ENCODE results near the gene BATF.

The BATF gene

DNA sequence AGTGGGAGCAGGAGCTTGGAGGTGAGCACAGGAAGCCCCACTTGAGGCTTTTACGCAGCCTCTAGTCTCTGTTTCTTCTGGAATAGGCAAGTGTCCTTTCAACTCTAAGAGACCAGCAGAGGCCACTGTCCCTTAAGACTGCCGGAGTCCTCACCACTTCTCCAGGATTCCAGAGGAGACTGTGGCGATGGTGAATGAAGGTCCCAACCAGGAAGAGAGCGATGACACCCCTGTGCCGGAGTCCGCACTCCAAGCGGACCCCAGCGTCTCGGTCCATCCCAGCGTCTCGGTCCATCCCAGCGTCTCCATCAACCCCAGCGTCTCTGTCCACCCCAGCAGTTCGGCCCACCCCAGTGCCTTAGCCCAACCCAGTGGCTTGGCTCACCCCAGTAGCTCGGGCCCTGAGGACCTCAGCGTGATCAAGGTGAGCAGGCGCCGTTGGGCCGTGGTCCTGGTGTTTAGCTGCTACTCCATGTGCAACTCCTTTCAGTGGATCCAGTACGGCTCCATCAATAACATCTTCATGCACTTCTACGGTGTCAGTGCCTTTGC, 56.6 kb downstream of the BATF start:
- no peak for DNase-seq (ENCODE audit: low read depth)
- TF ChIP-seq, protein P1, sequence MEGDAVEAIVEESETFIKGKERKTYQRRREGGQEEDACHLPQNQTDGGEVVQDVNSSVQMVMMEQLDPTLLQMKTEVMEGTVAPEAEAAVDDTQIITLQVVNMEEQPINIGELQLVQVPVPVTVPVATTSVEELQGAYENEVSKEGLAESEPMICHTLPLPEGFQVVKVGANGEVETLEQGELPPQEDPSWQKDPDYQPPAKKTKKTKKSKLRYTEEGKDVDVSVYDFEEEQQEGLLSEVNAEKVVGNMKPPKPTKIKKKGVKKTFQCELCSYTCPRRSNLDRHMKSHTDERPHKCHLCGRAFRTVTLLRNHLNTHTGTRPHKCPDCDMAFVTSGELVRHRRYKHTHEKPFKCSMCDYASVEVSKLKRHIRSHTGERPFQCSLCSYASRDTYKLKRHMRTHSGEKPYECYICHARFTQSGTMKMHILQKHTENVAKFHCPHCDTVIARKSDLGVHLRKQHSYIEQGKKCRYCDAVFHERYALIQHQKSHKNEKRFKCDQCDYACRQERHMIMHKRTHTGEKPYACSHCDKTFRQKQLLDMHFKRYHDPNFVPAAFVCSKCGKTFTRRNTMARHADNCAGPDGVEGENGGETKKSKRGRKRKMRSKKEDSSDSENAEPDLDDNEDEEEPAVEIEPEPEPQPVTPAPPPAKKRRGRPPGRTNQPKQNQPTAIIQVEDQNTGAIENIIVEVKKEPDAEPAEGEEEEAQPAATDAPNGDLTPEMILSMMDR (conservative IDR thresholded peaks at IDR 0.05; ENCODE audit: low read depth, low read length): peak; percentile 40

DNA sequence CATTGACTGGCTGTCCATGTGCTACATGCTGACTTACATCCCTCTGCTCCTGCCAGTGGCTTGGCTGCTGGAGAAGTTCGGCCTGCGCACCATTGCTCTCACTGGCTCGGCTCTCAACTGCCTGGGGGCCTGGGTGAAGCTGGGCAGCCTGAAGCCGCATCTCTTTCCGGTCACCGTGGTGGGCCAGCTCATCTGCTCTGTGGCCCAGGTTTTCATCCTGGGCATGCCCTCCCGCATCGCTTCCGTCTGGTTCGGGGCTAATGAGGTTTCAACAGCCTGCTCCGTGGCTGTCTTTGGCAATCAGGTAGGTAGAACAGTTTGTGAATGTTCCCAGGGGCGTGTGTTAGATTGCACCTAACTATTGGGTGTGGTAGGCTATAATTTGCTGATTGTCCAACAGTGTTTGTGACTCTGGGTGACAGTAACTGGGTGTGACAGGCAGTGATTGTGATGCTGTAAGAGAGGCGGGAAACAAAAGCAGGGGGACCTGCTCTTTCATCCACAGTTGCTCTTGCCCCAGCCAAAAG, 57.1 kb downstream of the BATF start:
- no peak for DNase-seq (ENCODE audit: low read depth)
- TF ChIP-seq, protein P1 (conservative IDR thresholded peaks at IDR 0.05; ENCODE audit: low read depth, low read length): no peak
- no peak overlapping the region for H3K4me3 ChIP-seq (ENCODE audit: low read length)

More for the DNA sequence above, 56.6 kb downstream of the BATF start:
- peak overlapping the region; percentile 63 for H3K4me3 ChIP-seq (ENCODE audit: low read length)

DNA sequence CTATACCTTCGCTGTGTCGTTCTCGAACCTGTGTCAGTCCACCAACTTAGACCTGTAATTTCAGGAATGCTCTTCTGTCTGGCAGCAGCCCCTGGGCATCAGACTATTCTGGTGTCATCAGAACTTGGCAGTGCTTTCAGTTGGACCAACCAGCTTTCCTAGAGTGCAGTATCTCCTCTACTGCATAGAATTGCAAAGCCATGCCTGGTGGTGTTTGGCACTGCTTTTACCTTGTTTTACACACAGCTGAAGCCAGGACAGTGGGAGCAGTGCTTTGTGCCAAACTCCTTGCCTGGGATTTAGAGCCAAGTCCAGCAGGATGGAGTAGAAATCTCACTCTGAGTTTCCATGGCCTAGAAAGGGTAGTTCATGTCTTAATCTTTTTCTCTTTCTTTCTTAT, 57.6 kb downstream of the BATF start:
- DNase-seq (ENCODE audit: low read depth): no peak
- TF ChIP-seq, protein P1 (conservative IDR thresholded peaks at IDR 0.05; ENCODE audit: low read depth, low read length): no peak
- H3K4me3 ChIP-seq (ENCODE audit: low read length): no peak overlapping the region

DNA sequence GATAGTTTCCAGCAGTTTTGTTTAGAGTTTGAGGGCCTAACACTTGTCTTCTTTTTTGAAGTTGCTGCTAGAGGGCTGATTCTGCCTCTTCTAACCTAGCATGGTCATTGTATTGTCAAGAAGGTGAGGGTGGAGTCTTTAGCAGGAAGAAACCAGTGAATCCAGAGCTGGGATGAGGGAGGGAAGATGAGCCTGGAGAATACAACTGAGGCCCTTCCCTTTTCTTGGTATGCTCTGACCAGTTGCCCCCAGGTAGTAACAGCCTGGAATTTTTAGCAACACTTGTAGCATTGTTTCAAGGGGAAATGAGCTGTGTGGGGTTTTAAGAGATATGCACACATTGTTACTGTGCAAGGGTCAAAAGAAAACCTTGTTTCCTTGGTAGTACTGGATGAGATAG, 65.1 kb downstream of the BATF start:
- TF ChIP-seq, protein P1 (conservative IDR thresholded peaks at IDR 0.05; ENCODE audit: low read depth, low read length): no peak
- H3K4me3 ChIP-seq (ENCODE audit: low read length): no peak overlapping the region
- no peak for DNase-seq (ENCODE audit: low read depth)

DNA sequence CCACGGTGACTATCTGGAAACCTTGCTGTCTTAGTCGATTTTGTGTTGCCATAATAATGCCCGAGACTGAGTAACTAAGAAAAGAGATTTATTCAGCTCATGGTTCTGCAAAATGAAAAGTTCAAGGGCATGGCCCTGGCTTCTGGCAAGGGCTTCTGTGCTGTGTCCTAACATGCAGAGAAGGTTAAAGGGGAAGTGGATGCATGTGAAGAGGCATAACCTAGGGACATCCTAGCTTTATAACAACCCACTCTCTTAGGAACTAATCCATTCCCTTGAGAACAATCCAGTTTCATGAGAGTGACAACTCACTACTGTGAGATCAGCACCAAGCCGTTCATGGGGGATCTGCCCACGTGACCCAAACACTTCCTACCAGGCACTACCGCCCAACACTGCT, 67.7 kb downstream of the BATF start:
- no peak overlapping the region for H3K4me3 ChIP-seq (ENCODE audit: low read length)
- TF ChIP-seq, protein P1 (conservative IDR thresholded peaks at IDR 0.05; ENCODE audit: low read depth, low read length): no peak
- no peak for DNase-seq (ENCODE audit: low read depth)

DNA sequence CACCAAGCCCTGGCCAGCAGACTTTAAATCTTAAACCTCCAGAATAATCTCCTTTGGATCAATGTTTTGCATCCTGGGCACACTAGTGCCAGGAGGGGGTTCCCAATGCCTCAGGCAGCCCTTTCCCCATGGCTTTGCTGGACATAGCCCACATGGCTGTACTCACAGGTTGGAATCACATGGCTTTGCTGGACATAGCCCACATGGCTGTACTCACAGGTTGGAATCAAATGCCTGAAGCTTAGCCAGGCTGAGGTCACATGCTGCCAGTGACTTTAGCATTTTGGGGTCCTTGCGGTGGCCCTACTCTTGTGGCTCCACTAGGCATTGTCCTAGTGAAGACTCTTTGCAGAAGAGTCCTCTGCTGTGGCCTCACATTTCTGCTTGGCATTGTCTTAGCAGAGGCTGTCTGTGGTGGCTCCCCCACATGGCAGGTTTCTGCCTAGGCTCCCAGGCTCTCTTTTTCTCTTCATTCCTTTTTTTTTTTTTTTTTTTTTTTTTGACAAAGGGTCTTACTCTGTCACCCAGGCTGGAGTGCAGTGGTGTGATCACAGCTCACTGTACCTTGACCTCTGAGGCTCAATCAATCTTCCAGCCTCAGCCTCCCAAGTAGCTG, 69.2 kb downstream of the BATF start:
- TF ChIP-seq, protein P1 (conservative IDR thresholded peaks at IDR 0.05; ENCODE audit: low read depth, low read length): no peak
- no peak for DNase-seq (ENCODE audit: low read depth)
- H3K4me3 ChIP-seq (ENCODE audit: low read length): no peak overlapping the region

DNA sequence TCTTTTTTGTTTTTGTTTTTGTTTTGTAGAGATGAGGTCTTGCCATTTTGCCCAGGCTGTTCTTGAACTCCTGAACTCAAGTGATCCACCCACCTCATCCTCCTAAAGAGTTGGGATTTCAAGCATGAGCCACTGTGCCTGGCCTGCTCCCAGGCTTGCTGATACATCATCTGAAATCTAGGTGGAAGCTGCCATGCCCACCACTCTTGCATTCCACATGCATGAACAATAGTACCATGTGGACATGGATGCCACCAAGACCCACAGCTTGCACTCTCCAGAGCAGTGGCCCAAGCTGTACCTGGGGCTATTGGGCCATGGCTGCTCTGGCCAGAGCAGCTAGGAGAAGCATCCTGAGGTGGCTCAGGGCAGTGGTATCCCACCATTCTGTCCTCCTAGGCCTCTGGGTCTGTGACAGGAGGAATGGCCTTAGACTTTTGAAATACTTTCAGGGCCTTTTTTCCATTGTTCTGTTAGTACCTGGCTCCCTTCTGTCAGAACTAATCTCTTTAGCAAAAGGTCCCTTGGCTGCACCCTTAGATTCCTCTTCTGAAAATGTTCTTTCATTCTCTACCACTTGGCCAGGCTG, 69.8 kb downstream of the BATF start:
- no peak overlapping the region for H3K4me3 ChIP-seq (ENCODE audit: low read length)
- no peak for DNase-seq (ENCODE audit: low read depth)
- TF ChIP-seq, protein P1 (conservative IDR thresholded peaks at IDR 0.05; ENCODE audit: low read depth, low read length): no peak

All from retinal pigment epithelial cell (primary cell).